Renal pelvis (tissue), 12 donors: ENCODE results near the gene TTI1. TPM values are rescaled to one million over a fixed set of nuclear protein-coding genes. Genes with fewer than 3 reads are reported as not detected.

Experiments used
- DNase-seq: peaks from one replicate; pipeline ENCODE4 v3.0.0-alpha.2; 2013
- long read RNA-seq, 16 experiments: transcript quantifications; one replicate each; lab custom pipeline, GENCODE V29; 2026
- polyA plus RNA-seq, 3 donors: library from polyadenylated mRNA; unstranded; fragments of 120-200 nt; gene quantifications; one replicate each; pipeline ENCODE4 v1.2.1, GENCODE V29; 2013; ENCODE audit not compliant: insufficient read length in 3 of 3

The TTI1 gene
- polyA plus RNA-seq = 10 to 100 TPM; 28.7 to 37.1 (median 35.5) TPM
- long read RNA-seq, donor 1, partial matches to known transcripts = 11 of 14 reads
- long read RNA-seq, donor 1, other reads (novel, unspliced or antisense) = 0 of 14 reads
- long read RNA-seq, donor 2, transcript TTI1-203 (7 exons, 3,791 nt) = minor isoform, 5 of 20 reads
- long read RNA-seq, donor 2, transcript TTI1-201 (8 exons, 3,825 nt) = major isoform, 8 of 20 reads
- long read RNA-seq, donor 2, partial matches to known transcripts = 7 of 20 reads
- long read RNA-seq, donor 2, other reads (novel, unspliced or antisense) = 0 of 20 reads
- long read RNA-seq, donor 3, partial matches to known transcripts = 5 of 6 reads
- long read RNA-seq, donor 3, other reads (novel, unspliced or antisense) = 0 of 6 reads
- long read RNA-seq, donor 4, partial matches to known transcripts = 8 of 13 reads
- long read RNA-seq, donor 4, other reads (novel, unspliced or antisense) = 0 of 13 reads
- long read RNA-seq, donor 5, partial matches to known transcripts = 0 of 2 reads
- long read RNA-seq, donor 5, other reads (novel, unspliced or antisense) = 0 of 2 reads
- long read RNA-seq, donor 6, transcript TTI1-203 (7 exons, 3,791 nt) = major isoform, 5 of 18 reads
- long read RNA-seq, donor 6, partial matches to known transcripts = 9 of 18 reads
- long read RNA-seq, donor 6, other reads (novel, unspliced or antisense) = 0 of 18 reads
- long read RNA-seq, donor 7, transcript TTI1-203 (7 exons, 3,791 nt) = major isoform, 5 of 12 reads
- long read RNA-seq, donor 7, partial matches to known transcripts = 5 of 12 reads
- long read RNA-seq, donor 7, other reads (novel, unspliced or antisense) = 0 of 12 reads
- long read RNA-seq, donor 8, partial matches to known transcripts = 5 of 7 reads
- long read RNA-seq, donor 8, other reads (novel, unspliced or antisense) = 0 of 7 reads
- long read RNA-seq, donor 9, partial matches to known transcripts = 21 of 24 reads
- long read RNA-seq, donor 9, other reads (novel, unspliced or antisense) = 0 of 24 reads
- long read RNA-seq, donor 10, partial matches to known transcripts = 13 of 15 reads
- long read RNA-seq, donor 10, other reads (novel, unspliced or antisense) = 0 of 15 reads
- long read RNA-seq, donor 11, partial matches to known transcripts = 0 of 5 reads
- long read RNA-seq, donor 11, other reads (novel, unspliced or antisense) = 0 of 5 reads
- long read RNA-seq, donor 12, transcript TTI1-201 (8 exons, 3,825 nt) = minor isoform, 5 of 21 reads
- long read RNA-seq, donor 12, transcript TTI1-203 (7 exons, 3,791 nt) = major isoform, 7 of 21 reads
- long read RNA-seq, donor 12, partial matches to known transcripts = 9 of 21 reads
- long read RNA-seq, donor 12, other reads (novel, unspliced or antisense) = 0 of 21 reads
- long read RNA-seq, donor 13, partial matches to known transcripts = 16 of 20 reads
- long read RNA-seq, donor 13, other reads (novel, unspliced or antisense) = 0 of 20 reads
- long read RNA-seq, donor 14, transcript TTI1-203 (7 exons, 3,791 nt) = major isoform, 7 of 16 reads
- long read RNA-seq, donor 14, partial matches to known transcripts = 9 of 16 reads
- long read RNA-seq, donor 14, other reads (novel, unspliced or antisense) = 0 of 16 reads
- long read RNA-seq, donor 15, transcript TTI1-203 (7 exons, 3,791 nt) = major isoform, 8 of 11 reads
- long read RNA-seq, donor 15, partial matches to known transcripts = 0 of 11 reads
- long read RNA-seq, donor 15, other reads (novel, unspliced or antisense) = 0 of 11 reads
- long read RNA-seq, donor 16, transcript TTI1-203 (7 exons, 3,791 nt) = major isoform, 6 of 18 reads
- long read RNA-seq, donor 16, partial matches to known transcripts = 10 of 18 reads
- long read RNA-seq, donor 16, other reads (novel, unspliced or antisense) = 0 of 18 reads

GRCh38 chr20:38033330-38034107 lies at the start of gene TTI1, which contains the start of gene RPRD1B:
Gene TTI1, minus strand, starts transcription at chr20:38033456. Its CDS starts 19,640 bp downstream, at chr20:38013816.
Gene RPRD1B, plus strand, starts transcription at chr20:38033746. Its CDS starts 202 bp downstream, at chr20:38033948.
- peak; percentile 94 for DNase-seq

- no peak for DNase-seq
Measured at GRCh38 chr20:38082894-38083293, 49.6 kb upstream of the TTI1 start.

DNA sequence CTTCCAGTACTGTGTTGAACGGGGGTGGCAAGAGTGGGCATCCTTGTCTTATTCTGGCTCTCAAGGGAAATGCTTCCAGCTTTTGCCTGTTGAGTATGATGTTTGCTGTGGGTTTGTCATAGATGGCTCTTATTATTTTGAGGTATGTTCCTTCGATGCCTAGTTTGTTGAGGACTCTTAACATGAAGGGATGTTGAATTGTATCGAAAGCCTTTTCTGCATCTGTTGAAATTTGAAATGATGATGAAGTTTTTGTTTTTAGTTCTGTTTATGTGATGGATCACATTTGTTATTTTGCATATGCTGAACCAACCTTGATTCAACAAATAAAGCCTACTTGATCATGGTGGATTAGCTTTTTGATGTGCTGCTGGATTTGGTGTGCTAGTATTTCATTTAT lies 48.3 kb upstream of the TTI1 start:
- DNase-seq = no peak

DNA sequence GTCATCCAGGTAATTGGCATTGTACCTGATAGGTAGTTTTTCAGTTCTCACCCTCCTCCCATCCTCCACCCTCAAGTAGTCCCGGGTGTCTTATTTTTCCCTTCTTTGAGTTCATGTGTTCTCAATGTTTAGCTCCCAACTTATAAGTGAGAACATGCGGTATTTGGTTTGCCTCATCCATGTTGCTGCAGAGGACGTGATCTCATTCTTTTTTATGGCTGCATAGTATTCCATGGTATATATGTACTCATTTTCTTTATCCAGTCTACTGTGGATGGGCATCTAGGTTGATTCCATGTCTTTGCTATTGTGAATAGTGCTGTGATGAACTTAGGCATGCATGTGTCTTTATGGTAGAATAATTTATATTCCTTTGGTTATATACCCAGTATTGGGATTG lies 46.1 kb upstream of the TTI1 start:
- DNase-seq = no peak

- no peak for DNase-seq
Measured at GRCh38 chr20:38078084-38078483, 44.8 kb upstream of the TTI1 start.

DNA sequence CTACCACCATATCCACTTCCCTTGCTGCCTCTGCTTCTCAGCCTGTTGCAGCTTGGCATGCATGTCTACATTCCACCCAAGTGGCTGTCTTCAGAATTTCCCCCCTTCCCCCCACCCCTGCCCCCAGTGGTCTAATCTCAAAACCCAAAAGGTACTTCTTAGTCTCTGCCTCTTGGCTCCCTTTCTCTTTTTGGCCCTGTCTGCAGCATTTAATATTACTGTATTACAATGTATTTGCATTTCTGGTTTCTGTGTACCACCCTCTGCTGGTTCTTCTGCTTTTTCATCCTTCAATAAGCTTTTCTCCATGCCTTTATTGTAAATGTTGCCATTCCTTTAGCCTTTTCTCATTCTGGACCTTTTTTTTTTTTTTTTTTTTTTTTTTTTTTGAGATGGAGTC lies 43.3 kb upstream of the TTI1 start:
- no peak for DNase-seq

GRCh38 chr20:38075161-38075998 lies 42.1 kb upstream of the TTI1 start:
- DNase-seq = peak; percentile 23

- peak; percentile 76 for DNase-seq
Measured at GRCh38 chr20:38073307-38074071, 40.2 kb upstream of the TTI1 start.

DNA sequence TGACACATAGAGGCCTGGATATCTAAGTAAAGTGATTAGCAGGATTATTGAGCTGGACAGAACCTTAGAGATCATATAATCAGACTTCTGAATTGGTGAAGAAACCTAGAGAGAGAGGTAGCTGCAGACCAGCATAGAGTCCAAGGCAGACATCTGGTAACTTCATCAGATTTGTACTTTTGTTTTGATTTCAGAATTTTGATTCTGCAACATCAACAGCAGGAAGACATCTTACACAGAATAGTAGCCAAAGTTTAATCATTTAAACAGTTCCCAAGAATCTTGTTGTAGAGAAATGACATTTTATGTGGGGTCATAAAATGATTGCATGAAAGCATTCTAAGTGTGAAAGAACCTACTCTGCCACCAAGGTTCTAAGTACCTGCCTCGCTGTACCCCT lies 39.6 kb upstream of the TTI1 start:
- DNase-seq = no peak

DNA sequence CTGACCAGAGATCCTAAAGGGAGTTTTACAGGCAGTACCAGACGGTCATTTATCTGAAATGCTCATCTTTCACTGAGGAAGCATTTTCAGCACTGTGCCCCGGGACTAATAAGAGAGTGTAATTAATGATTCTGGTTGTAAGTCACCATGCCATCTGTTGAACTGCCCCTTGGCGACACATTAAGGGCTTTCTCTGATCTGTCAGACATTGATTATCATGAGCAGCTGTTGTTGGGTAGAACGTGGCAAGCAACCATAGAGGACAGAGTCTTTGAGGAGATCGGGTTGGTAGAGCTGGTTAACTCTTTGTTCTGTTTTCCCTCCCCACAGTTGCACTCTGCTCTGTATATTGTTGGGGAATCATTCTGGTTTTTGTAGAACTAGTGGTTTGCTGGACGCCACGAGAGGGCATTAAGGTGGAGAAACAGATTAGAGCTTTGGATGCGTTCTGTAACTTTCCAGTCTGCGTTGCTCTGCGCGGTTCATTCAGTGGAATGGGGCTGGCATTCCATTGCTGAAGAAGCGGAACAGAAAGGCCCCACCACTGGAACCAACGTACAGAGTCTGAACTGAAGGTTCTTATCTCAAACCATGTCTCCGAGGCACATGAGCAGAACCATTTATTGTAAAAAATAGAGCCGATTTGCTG lies 34.6 kb upstream of the TTI1 start:
- DNase-seq = no peak

DNA sequence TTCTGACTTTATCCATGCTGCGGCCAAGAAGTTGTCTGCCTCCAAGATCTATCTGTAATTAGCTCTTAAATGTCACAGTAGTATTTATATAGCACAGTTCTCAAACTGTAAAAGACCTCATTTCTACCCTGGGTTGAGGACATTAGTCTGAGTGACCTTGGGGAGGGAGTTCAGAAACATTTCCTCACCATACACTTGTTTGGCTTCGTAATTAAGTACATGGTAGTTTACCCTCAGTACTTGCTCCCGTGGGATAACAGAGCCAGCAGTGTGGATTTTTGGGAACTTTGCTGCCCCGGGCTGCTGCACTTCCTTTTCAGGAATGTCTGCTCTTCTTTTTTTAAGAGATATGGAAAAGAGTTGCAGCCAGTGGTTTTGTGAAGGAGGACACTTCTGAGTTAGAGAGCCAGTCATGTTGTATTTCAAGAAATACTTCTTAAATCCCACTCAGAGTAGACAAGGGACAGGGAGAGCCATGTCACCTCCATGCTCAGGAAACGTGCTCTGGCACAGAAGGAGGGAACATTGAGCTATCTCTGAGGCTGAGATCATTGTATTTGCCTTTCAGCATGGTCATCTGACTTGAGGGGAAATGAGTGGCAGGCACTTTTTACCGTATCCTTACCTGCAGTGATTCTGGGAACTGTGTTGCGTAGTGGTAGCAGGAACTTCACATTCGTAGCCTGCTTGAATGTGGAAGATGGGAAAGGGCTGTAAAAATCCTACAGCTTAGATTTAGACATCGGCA lies 33.9 kb upstream of the TTI1 start:
- no peak for DNase-seq

DNA sequence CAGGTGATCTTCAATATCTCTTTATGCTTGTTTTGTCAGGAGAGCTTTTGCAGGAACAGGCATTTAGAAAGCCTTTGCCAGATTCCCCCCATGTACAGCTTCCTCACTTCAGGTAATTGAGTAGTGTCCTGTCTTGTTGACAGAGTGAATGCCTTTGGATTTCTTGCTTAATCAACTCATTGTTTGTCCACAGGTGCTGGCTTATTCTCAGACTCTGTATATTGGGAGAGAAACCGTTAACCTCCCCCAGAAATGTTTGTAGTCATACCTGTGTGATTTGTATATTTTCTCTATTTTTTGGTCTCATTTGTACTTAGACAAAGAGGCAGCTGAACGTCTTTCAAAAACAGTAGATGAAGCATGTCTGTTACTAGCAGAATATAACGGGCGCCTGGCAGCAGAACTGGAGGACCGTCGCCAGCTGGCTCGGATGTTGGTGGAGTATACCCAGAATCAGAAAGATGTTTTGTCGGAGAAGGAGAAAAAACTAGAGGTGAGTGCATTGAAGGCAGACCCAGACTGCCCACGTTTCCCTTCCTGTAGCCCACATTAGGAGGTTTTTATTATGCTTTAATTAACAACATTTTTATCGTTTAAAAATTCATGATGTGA lies 32.6 kb upstream of the TTI1 start:
- DNase-seq = no peak

- DNase-seq = no peak
Measured at GRCh38 chr20:38063911-38064530, 30.8 kb upstream of the TTI1 start.

GRCh38 chr20:38062890-38063289 lies 29.6 kb upstream of the TTI1 start:
- DNase-seq = no peak

DNA sequence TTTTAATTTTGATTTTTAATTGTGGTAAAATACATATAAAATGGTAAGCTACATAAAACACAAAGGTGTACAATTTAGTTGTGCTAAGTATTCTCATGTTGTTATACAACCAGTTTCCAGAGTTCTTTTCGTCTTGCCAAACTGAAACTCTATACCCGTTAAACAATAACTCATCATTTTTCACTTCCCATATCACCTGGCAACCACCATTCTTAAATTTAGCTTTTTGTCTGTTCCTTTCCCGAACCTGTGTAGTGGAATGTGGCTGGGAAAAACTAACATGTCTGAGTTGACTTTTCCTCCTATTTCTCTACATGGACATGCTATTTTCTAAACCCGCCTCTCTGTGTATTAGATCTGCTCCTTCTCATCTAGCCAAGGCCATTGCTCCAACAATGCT lies 27.9 kb upstream of the TTI1 start:
- no peak for DNase-seq

GRCh38 chr20:38060536-38060935 lies 27.3 kb upstream of the TTI1 start:
- no peak for DNase-seq
